T47D (cell line): ENCODE data around the gene FFAR2.
"Not testable (repeated sequence)": the region's sequence is repeated elsewhere in the genome, so short reads cannot be mapped to it uniquely, and the experiment has no call there.

Experiments used
- DNase-seq, 2 experiments: peaks; one replicate each; pipeline versions ENCODE4 v3.0.0 to v3.0.0-alpha.2; 2011 to 2012; ENCODE audit warnings: low read depth in 1 of 2, low spot score in 1 of 2
- JUND ChIP-seq: IDR thresholded peaks from 2 replicates; pipeline ENCODE4 v1.6.1; 2012; ENCODE audit warnings: low read depth
- in situ Hi-C: cut with HindIII; loops from 2 replicates; pipeline ENCODE4 v1.10.0; 2016; ENCODE audit warnings: low sequenced_read_pairs, low pct_unique_long_range_greater_than_20kb

FFAR2 gene

DNA sequence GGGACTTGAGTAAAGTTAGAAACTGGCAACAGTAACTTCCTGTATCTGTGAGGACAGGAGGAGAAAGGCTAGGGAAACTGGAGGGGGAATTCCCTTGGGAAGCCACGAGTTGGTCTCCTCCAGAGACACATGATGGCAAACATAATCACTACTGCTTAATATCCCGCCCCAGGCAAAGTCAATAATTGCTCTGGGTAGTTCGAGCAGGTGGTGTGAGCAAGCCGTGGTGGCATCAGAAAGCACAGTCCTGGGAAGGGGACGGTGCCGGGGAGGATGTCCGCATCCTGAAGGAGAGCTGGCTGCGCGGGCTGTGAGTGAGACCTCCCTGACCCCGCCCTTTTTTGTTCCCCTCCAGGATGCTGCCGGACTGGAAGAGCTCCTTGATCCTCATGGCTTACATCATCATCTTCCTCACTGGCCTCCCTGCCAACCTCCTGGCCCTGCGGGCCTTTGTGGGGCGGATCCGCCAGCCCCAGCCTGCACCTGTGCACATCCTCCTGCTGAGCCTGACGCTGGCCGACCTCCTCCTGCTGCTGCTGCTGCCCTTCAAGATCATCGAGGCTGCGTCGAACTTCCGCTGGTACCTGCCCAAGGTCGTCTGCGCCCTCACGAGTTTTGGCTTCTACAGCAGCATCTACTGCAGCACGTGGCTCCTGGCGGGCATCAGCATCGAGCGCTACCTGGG, 1.4 kb downstream of the FFAR2 start:
- in situ Hi-C loops, result no loop called here
- TF ChIP-seq JUND, result no peak
- DNase-seq, result peak; percentile 14 to 63

DNA sequence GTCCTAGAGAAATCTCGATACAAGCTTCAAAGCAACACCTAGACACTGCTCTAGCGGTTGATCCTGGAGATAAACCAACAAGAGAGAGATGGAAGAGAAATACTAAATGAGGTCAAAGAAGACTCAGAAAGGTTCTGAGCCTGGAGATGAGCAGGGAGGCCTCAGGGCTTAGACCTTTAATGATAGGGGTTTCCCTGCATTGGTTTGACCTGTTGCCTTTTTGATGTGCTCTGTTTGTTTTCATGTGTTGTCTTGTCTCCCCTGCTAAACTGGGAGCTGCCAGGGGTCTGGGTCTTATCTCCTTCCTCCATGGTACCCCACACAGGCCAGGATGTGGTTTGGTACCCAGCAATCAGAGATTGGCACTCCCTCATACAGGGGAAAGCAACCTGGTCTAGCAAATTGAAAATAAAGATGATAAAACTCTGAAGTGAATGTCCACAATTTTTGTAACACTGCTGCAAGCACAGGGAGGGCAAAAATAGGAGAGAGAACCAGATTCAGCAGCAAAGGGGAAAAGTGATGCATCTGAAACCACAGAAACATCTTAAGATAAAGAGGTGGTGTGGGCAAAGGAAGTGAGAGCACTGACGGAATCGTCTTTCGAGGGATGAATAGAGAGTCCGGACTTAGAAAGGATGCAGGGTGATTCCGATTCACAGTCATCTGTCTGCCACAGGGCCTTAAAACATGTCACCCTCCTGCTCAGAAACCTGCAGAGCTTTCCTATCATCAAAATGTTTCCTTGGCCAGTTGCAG, 3.5 kb downstream of the FFAR2 start:
- in situ Hi-C loops, result no loop called here
- TF ChIP-seq JUND, result no peak
- no peak for DNase-seq

DNA sequence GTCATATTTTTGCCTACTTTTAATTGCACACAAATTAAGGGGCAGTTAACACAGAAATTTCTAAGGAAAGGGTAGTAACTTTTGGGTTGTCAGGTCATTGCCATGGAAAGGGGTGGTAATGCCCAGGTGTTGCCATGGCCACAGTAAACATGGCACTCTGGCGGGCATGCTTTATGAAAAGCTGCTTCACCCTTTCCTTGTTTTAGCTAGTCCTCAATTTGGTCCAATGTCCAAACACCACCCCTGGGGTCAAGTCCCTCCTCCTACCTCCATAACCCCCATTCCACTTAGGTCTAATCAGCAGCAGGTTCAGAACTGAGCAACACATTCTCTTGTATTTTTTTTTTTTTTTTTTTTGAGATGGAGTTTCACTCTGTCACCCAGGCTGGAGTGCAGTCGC, 6.6 kb downstream of the FFAR2 start:
- TF ChIP-seq JUND, result no peak
- DNase-seq, result no peak
- in situ Hi-C loops, result no loop called here

DNA sequence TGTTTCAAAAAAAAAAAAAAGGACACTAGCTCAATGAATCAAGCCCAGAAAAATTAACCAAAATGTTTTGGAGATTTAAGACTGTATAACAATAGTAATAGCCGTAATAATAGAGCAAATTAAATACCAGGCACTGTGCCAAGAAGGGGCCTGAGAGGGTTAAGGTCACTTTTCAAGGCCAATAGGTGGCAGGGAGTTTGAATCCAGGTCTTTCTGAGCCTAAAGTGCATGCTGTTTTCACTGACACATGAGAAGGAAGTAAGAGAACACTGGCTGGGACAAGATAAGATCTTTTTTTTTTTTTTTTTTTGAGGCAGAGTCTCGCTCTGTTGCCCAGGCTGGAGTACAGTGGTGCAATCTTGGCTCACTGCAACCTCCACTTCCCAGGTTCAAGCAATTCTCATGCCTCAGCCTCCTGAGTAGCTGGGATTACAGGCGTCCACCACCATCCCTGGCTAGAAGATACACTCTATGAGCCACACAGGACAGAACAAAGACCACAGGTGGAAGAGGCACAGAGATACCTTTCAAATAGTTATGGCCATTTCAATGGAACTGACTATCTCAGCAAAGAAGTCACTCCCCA, 7.7 kb downstream of the FFAR2 start:
- DNase-seq, result no peak

DNA sequence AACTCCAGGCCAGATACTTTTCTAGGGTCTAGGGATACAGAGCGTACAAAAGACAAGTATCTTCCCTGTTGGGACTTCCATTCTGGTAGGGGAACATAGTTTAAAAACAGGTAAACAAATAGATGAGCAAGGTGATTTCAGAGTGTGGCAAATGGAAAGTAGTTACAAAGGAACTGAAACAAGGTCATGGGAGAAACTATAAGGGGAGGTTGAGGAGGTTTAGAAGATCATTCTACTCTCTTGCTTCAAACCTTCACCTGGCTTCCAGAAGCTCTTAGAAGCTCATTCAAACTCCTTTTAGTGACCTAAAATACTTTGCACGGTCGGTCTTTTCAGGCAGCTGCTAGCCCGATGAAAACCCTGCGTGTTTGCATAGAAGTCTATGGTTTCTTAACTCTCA, 9.1 kb downstream of the FFAR2 start:
- TF ChIP-seq JUND, result no peak
- in situ Hi-C loops, result no loop called here
- no peak for DNase-seq

More for the DNA sequence above, 7.7 kb downstream of the FFAR2 start:
- in situ Hi-C loops, result no loop called here
- no peak for TF ChIP-seq JUND

DNA sequence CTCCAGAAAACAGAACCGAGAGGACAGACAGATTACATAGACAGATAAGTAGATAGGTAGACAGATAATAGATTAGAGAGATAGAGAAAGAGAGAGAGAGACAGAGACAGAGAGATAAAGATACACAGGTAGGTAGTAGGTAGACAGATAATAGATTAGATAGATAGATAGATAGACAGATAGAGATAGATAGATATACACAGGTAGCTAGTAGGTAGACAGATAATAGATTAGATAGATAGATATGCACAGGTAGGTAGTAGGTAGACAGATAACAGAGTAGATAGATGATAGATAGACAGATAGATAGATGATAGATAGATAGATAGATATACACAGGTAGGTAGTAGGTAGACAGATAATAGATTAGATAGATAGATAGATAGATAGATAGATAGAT, 10.1 kb downstream of the FFAR2 start:
- no peak for DNase-seq
- TF ChIP-seq JUND, result no peak
- in situ Hi-C loops, result no loop called here

DNA sequence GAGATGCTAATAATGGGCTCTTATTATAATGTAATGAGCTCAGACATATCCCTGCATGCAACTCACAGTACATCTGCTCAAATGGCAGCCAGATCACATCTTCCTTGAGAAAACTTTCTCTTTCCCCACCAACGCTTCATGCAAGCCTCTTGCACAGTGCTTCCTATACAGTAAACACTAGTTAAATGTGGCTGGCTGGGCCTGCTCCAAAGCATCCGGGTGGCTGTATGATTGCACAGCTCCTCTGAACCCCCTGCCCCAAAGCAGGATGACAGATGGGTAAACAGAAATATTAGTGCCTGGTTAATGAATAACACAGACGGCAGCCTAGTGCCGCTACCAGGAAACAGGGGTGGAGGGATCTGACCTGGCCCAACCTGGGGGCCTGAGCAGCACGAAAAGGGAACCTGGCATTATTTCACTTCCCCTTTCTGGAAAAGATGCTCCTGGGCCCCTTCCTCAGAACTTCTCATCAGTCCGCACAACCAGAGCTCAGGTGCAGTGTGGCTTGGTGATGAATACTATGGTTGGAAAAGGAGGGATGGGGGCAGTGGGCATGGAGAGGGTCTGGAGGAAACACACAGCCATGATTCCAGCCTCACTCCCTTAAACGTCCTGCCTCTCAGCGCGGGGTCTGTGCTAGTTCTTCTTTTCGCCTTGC, 10.8 kb downstream of the FFAR2 start:
- in situ Hi-C loops, result no loop called here
- no peak for TF ChIP-seq JUND
- no peak for DNase-seq

DNA sequence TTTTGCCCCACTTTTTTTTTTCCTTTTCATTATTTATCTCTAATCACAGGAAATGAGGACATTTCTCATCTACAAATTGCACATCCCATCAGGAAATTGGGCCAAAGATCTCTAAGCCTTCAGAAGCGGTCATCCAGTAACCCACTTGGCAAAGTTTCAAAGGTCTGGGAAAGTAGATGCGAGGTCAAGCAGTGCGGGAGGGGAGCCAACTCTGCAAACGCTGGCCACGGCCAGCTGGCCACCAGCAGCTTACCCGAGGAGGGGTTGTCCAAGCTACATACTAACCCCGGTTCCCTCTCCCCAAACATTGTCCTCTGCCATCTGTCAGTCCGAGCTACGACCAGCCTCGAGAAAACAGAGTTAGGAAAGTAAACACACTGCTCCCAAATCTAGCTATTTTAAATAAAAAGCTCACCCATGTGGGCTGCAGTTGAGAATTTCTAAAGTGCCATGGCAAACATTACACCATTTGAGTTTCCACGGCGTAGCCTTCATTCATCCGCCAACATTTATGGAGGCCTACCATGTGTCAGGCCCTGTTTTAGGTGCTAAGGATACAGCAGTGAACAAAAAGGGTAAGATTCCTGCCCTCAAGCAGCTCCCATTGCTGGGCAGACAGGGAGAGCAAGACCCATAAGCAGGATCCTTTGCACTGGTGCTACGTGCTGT, 11.5 kb downstream of the FFAR2 start:
- in situ Hi-C loops, result no loop called here
- no peak for DNase-seq
- TF ChIP-seq JUND, result no peak

DNA sequence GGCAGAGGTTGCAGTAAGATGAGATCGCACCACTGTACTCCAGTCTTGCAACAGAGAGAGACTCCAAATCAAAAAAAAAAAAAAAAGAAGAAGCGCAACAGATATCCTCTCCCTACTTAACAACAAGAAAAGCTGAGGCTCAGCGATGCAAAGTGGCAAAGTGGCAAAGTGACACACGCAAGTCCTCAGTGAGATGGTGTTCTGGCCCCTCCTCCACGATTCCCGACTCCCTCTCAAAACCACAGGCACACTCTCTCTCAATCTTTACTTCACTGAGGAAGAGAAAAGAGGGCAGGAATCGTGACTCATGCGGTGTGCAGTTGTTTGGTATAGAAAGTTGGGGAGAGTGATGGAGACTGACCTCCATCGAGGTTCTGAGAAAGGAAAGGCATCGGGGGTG, 12.6 kb downstream of the FFAR2 start:
- DNase-seq, result no peak
- TF ChIP-seq JUND, result no peak
- in situ Hi-C loops, result no loop called here

DNA sequence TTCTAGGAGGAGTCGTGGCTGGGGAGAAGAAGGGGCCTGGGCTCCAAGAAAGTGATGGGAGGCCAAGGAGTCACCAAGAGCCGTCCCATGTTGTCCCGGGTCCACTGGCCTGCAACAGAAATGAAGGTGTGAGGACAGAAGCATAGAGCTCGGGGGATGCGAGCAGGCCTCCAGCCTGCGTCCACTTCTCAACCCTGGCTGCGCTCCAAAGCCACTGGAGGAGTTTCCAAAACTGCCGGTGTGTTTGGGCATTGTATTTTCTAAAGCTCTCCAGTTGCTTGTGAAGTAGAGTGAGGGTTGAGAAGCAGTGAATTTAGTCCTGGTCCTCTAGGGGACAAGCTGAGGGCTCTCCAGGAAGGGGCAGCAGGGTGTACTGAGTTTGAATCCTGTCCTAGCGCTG, 13.0 kb downstream of the FFAR2 start:
- TF ChIP-seq JUND, result no peak
- in situ Hi-C loops, result no loop called here
- DNase-seq, result no peak

DNA sequence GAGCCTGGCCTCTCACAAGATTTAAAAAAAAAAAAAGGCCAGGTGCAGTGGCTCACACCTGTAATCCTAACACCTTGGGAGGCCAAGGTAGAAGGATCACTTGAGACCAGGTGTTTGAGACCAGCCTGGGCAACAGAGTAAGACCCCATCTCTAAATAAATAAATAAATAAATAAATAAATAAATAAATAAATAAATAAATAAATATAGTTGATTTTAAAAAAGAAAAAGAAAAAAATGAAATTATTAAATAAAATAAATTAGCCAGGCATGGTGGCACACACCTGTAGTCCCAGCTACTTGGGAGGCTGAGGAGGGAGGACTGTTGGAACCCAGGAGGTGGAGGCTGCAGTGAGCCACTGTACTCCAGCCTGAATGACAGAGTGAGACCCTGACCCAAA, 13.7 kb downstream of the FFAR2 start:
- DNase-seq, in situ Hi-C loops: not testable (repeated sequence)

DNA sequence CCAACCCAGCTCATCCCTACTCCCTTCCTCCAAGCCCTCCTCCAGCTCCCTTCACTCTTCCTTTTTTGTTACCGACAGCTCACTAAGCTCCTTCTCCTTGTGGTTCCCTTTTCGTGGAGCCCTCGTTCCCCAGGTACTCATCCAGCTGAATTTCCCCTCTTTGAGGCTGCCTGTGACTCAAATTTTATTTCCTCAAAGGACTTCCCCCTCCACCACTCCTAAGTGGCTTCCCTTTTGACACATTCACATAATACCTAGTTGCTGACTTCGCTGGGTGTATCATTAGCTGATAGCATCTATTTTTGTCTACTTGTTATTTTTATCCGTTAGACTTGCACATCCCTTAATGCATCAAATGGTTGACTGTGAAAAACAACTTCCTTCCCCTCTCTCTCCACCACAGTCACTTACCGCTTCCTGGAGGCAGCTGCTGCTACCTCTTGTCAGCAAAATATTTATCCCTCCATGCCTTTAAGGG, 14.5 kb downstream of the FFAR2 start:
- no peak for TF ChIP-seq JUND
- in situ Hi-C loops, result no loop called here
- DNase-seq, result no peak

DNA sequence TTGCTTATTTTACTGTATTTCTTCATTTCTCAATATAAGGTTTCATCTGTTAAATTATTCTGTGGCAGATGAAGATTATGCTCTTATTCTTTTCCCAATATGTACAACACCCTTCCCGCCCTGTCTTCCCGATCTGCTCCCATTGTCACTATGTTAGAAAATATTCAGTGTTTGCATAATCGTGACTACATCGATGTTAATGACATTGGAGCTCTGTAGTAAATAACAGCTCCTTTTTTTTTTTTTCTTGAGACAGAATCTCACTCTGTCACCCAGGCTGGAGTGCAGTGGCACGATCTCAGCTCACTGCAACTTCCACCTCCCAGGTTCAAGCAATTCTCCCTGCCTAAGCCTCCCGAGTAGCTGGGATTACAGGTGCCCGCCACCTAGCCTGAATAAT, 14.9 kb downstream of the FFAR2 start:
- DNase-seq, in situ Hi-C loops: not testable (repeated sequence)
